HG02571 (cell line): ENCODE measurements around the gene GDPD4.

Experiments used
- ATAC-seq: cut with Tn5 transposase; IDR thresholded peaks from one replicate; pipeline ENCODE4 v1.9.1; 2021; ENCODE audit warnings: mild to moderate bottlenecking, moderate library complexity; ENCODE audit not compliant: unreplicated experiment

The GDPD4 gene

DNA sequence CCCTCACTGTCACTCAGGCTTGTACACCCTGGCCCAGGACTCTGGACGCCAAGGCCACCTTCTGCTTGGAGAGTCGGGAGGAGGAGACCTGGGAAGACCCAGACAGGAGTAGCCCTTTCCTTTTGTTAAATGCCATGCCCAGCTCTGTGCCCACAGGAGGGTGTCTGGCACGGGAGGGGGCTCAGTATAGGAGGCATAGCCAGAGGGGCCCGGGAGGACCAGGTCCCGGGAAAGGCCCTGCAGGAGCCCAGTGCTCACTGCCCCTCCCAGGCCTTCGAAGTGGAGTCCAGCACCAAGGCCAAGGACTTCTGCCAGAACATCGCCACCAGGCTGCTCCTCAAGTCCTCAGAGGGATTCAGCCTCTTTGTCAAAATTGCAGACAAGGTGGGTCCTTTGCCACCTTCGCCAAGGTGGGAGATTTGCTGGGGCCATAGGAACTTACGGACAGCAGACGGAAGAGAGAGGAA, 94.4 kb downstream of the GDPD4 start:
- ATAC-seq = no peak

DNA sequence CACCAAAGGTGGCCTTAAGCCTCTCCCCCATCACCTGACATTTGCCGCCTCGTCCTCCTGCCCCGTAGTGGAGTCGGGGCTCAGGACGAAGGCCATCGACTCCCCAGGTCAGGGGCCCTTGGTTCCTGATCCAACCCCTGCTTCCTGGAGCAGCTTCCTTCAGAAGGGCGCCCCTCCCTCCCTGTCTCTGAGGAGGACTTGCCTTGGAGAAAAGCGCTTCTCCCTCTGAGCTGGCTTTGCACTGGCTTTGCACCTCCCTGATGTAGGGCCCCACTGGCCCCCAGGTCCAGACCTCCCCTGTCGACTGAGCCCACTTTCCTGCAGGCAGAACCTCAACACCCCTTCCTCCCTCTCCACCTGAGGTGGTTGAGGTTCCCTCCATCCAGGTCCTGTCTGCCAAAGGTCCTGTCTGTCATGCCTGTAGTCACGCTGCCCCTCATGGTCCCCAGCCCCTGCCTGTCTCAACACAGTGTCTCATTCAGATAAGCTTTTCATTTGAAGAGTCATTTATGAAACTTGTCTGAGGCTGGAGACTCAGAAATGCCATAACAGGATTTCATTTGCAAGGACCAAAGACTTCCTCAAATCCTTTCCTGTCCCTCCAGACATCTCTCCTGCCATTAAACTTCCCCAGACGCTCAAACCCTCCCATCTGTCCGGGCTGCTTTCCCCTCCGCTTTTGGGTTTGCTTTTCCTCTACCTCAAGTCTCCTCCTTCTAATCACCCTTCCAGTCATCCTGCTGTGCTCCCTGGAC, 95.0 kb downstream of the GDPD4 start:
- ATAC-seq = no peak

DNA sequence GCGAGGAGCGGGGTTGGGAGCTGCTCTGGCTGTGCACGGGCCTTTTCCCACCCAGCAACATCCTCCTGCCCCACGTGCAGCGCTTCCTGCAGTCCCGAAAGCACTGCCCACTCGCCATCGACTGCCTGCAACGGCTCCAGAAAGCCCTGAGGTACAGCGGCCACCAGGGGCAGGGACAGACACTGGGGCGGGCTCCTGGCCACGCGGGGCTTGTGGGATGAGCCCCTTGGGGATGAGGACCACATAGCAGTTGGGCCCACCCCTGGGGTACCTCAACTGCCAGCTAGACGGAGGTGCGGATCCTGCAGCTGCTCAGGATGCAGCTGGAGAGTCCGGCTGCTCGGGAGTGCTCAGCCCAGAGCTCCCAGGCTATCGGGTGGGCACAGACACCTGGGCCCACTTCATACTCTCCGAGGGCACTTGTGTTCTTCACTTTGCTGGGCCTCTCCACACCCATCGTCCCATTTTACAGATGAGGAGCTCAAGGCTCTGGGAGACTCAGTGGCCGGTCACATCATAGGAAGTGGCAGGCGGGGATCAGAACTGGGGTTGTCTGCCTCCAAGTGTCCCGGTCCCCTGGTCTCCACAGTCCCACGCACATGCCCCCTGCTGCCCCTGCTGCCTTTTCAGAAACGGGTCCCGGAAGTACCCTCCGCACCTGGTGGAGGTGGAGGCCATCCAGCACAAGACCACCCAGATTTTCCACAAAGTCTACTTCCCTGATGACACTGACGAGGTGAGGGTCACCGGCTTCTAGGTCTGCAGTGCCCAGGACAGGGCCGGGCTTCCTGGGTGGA, 95.8 kb downstream of the GDPD4 start:
- ATAC-seq = no peak

DNA sequence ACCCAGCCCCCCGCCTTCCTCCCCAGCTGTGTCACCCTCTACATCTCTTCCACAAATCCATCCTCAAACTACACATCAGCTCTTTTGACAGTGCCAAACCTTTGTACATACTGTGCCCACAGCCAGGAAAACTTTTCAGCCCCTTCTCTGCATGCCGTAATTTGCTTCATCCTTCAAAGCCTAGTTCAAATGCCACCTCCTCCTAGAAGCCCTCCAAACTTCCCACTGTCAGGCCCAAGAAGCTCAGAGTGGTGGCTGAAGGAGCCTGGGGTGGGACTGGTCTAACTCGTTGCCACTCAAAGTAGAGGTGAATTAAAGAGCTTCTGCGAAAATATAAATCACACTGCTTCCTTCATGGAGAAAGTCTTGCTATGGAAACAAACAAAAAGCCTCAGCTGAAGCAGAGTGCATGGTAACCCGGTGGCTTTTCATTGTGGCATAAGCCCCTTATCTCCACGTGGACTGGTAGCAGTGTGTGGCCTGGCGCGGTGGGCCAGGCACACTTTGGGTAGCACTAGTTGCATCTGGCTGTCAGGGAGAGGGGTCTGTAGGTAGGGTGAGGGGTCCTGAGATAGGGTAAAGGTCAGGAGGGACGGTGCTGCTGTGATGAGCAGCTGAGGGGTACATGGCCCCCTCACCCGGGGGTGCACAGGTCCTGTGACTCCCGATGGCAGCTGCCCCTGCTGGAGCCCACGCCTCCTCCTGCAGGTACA, 96.6 kb downstream of the GDPD4 start:
- ATAC-seq = no peak

DNA sequence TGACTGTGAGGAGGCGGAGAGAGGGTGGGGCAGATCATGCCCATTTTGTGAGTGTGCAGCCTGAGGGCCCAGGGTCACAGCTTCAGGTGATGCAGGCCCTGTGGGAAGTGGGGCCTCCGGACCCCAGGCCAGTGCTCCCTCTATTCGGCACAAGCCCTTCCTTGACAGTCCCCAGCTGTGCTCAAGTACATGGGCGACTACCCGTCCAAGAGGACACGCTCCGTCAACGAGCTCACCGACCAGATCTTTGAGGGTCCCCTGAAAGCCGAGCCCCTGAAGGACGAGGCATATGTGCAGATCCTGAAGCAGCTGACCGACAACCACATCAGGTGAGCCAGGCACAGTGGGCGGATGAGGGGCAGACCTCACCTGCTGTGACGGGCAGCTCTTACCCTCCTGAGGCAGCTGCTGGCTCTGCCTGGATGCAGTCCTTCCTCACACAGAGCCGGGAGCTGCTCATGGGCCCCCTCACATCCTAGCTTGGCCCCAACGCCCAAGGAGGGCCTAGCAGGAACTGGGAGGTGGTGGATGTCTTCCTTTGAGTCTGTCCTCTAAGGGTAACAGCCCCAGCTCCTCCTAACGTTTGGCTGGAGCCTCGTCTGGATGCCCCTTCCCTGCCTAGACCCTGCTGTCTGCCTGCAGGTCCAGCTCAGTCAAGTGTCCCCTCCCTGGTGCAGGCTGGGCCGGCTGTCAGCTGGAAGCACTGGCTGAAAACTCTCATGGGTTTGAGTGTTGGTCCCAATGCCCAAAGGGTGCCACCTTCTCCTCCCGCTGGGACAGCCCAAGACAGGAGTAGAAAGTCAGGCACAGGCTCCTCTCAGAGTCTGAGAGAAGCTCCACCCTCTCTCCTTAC, 97.4 kb downstream of the GDPD4 start:
- ATAC-seq = no peak

DNA sequence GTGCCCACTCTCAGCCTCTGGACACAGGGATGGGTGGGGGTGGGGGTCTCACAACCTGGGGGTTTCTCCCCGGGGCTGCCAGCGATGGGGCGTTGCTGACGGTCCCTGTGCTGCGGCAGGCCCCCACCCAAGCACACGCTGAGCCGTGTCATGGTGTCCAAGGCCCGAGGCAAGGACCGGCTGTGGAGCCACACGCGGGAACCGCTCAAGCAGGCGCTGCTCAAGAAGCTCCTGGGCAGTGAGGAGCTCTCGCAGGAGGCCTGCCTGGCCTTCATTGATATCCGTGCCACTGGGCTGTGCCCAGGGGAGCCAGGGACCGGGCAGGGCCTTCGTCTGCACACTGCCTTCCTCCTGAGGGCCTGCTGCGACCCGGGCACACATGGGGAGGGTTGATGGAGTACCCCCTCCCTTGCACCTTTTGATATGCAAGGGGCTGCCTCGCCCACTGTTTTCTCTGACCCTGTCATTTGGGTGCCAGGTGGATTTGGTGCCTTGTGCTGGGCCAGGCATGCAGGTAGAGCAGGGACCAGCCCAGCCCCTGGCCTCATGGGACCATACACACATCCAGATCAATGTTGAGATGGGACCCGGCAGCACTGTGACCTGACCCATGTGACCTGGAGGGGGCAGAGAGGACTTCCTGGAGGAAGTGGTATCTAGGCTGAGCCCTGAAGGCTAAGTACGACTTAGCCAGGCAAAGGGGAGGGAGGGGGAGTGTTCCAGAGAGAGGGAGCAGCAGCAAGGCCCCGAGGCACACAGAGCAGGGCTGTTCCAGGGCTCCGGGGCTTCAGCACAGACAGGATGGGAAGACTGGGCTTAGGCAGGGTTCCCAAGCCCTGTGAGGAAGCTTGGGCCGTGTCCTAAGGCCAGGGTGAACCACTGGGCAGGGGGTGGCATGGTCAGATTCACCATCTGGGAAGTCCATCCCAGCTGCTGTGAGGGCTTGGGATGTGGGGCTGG, 98.3 kb downstream of the GDPD4 start:
- no peak for ATAC-seq

DNA sequence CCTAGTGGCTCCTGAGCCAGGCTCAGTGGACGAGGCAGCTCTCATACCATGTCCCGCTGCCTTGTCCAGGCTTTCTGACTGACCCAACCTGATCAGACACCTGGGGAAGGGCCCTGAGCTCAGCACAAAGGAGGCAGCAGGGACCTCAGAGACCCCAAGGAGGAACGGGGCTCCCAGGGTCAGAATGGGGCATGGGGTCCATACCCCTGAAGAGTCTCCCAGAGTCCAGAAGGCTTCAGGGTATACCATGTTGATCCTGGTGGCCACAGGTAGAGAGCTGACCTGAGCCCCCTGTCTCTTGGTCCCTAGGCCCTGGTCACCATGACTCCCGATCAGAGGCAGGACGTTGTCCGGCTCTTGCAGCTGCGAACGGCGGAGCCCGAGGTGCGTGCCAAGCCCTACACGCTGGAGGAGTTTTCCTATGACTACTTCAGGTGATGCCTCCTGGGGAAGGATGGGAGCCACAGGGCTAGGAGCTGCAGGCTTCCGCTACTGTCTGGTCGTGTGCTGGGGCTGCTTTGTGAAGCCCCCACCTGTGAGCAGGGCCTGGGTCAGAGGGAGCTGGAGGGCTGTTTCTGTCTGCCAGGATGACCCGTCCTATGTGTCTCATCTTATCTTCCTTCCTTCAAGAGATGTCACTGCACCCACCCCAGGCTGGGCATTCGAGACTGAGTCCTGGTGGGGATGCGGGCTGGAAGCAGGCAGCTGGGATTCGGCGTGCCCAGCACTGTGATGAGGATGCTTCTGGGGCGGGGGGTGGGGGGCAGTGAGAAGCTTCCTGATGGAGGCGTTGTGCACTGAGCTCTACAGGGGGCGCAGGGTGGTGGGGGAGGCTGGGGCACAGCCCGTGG, 99.3 kb downstream of the GDPD4 start:
- no peak for ATAC-seq

DNA sequence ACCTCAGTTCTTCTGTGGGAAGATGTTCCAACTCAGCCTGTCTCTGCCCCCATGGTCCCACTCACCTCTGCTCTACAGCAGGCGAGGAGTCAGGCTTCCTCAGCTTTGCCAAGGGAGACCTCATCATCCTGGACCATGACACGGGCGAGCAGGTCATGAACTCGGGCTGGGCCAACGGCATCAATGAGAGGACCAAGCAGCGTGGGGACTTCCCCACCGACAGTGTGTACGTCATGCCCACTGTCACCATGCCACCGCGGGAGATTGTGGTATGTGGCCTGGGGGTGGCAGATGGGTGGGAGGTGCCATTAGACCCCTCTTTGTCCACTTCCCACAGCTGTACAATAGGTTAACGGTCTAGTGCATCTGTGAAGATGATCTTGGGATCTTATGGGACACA, 100.1 kb downstream of the GDPD4 start:
- ATAC-seq = no peak

DNA sequence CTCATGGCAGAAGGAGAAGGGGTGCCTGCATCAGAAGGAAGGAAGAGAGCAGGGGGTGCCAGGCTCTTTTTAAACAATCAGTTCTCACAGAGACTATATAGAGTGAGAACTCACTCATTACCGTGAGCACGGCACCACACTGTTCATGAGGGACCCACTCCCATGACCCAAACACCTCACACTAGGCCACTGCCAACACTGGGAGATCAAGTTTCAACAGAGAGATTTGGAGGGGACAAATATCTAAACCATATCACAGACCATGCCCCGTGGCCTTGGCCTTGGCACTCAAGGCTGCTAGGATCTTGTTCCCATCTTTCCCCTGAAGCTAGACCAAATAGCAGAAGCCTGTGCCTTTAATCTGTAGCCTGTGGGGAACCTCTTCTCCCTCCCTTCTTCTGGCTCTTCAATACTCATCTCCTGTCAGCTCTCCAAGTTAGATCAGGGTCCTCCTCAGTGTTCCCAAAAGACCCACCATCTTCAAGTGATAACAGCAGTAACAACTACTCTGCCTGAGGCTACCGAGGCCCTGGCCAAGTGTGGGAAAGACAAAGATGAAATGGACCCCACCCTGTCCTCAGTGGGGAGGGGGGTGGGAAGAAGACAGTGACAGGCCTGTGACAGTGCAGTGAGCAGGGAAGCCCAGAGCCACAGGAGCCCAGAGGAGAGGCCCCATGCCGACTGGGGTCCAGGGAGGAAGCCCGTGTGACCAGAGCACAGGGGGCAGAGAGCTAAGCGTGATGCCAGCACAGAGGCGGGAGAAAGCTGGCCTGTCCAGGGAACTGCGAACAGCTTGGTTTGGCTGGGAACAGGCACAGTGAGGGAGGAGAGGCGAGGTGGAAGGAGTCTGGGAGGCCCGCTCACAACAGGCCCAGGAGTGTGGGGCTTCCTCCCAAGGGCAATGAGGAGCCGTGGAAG, 100.9 kb downstream of the GDPD4 start:
- ATAC-seq = no peak

DNA sequence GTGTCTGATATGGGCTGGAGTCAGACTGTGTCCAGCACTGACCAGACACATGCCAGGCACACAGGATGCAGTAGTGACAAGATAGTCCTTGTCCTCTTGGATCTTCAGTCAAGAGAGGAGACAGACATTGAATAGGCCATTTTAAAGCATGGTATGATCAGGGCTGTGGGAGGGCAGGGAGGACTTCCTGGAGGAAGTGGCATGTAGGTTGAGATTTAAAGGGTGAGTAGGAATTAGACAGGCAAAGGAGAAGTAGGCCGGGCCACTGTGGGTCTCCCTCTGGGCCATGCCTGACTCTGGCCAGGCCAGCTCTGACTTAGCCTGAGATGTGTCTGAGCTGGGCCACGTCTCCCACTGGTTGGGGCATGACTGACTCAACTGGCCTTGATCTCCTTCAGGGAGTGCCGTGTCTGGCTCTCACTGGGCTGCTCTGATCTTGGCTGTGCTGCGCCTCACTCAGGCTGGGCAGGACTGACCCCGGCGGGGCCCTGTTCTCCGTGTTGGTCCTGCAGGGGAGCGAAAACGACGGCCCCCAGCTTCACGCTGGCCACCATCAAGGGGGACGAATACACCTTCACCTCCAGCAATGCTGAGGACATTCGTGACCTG, 102.2 kb downstream of the GDPD4 start:
- no peak for ATAC-seq

DNA sequence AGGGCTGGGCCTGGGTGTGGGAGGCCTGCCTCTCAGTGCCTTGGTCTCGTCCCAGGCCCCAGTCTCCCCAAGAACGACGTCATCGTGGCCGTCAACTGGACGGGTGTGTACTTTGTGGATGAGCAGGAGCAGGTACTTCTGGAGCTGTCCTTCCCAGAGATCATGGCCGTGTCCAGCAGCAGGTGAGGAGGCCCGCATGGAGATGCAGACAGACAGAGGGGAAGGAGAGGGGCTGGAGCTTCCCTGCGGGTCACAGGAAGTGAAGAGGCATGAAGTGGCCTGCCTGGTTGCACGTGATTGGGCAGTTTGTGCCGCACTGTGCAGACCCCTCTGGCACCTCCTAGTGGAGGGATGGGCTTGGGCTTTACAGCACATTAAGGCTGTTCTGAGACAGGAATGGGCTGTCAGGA, 103.0 kb downstream of the GDPD4 start:
- ATAC-seq = no peak

DNA sequence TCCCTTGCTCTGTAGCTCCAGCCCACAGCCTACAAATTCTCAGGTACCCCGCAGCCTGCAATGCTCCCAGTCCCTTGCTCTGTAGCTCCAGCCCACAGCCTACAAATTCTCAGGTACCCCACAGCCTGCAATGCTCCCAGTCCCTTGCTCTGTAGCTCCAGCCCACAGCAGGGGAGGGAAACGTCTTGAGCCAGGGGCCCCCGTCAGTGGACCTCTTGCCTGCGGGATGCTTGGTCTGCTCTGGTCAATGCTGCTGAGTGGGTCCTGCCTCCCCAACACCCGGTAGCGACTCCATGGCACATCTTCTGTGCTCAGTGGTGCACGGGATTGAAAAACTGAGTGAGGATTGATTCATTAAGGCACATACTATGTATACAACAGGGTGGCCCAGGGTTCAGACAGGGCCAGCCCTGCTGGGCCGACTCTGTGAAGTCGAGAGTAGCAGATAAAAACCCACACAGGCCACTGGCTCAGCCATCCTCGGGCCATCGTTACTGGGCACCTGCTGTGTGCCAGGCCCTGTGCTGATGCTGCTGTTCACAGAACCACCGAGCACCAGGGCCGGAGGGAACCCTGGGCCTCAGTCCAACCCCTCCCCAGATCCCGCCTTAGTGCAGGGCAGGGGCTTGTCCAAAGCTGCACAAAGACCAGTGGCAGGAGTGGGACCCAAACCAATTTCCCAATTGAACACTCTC, 103.7 kb downstream of the GDPD4 start:
- no peak for ATAC-seq

DNA sequence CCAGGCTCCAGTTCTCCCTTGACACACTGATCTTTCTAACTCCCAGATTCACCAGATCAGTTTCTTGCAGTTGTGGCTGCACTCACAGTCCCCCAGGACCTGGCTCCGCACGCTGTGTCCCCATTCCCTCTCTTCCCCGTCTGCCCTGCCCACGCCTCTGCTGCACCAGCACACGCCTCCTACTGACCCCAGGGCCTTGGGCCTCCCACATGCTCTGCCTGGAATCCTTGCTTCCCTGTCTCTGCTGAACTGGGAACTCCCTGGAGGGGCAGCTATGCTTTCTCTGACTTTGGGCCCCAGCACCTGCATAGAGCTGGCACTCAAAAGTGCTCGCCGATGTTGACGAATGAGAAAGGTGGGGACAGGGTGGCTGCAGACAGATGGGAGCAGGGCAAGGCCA, 104.5 kb downstream of the GDPD4 start:
- ATAC-seq = no peak

DNA sequence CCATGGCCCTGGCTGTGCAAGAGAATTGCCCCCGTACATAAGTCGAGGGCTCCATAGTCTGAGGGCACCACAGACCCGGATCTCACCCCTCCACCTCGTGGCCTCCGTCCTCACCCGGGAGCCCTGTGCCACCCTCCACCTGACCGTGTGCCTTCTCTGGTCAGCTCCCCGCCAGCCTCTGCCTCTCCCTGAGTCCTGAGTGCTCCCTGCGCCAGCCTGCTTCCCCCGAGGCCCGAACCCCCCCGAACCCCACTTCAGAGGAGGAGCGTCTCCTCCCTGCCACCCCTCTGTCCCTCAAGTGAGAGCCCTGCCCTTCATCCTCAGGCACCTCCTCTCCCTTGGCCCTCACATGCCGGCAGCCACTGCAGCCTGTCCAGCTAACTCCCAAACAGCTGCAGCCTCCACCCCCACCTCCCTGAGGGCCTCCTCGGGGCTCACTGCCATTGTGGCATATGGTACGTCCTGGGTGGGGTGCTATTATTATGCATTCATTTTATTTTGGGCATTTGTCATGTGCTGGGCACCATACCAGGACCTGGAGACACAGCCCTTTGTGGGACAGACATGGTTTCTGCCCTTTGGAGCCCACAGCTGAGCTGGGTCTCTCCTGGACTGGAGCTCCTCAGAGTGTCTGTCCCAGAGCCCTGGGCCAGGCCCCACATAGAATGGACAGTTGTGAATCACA, 106.3 kb downstream of the GDPD4 start:
- no peak for ATAC-seq

DNA sequence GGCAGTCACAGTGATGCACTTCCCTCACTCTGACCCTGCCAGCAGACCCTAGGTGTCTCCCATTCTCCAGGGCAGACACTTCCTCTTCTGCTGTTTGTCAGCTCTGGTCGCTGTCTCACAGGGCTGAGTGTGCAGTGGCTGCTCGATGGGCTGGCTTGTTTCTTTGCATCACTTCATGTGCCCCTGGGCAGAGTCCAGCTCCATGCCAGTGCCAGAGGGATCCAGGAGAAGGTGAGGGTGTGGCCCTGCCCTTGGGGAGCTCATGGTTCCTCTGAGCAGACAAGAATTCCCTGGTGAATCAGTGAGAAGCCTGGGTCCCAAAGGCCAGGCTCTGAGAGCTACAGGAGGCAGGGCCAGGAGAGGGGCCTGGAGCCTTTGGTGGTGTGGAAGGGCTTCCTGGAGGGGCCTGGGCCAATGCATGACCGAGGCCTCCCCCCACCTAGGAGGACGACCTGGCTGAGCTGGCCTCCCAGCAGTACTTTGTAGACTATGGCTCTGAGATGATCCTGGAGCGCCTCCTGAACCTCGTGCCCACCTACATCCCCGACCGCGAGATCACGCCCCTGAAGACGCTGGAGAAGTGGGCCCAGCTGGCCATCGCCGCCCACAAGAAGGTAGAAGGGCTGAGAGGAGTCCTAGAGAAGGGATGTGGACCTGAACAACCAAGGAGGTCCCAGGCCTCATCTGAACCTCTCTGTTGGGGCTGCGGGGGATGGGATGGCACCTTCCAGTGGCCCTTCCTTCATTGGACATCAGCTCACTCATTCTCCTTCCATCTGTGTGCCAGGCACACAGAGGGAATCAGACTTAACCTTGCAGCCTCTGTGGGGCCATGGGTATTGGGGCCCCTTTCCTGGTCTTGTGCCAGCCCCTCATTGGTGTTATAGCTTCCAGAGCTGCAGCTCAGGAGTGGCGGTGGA, 107.3 kb downstream of the GDPD4 start:
- ATAC-seq = no peak
